Adipocyte (in vitro differentiated cells): ENCODE measurements around the gene ACVR1.

Experiments
- DNase-seq: peaks from one replicate; pipeline ENCODE4 v3.0.0-alpha.2; 2015; ENCODE audit warnings: low read depth
- H3K27me3 ChIP-seq: replicated peaks from 2 replicates; pipeline ENCODE4 v1.7.0; 2013; ENCODE audit warnings: mild to moderate bottlenecking, low read length, moderate library complexity; ENCODE audit not compliant: control insufficient read depth, insufficient read depth
- H3K36me3 ChIP-seq: 2 replicates; pipeline ENCODE4 v1.7.0; 2013; ENCODE audit warnings: low read length, mild to moderate bottlenecking, moderate library complexity; ENCODE audit not compliant: control insufficient read depth, insufficient read depth, severe bottlenecking
- H3K4me1 ChIP-seq: 2 replicates; pipeline ENCODE4 v1.7.0; 2013; ENCODE audit warnings: mild to moderate bottlenecking, low read length, moderate library complexity; ENCODE audit not compliant: control insufficient read depth, insufficient read depth
- H3K4me3 ChIP-seq: 2 replicates; pipeline ENCODE4 v1.7.0; 2013; ENCODE audit warnings: mild to moderate bottlenecking, low read length, moderate library complexity
- H3K9ac ChIP-seq: 2 replicates; pipeline ENCODE4 v1.7.0; 2013; ENCODE audit warnings: mild to moderate bottlenecking, low read length, moderate library complexity
- H3K9me3 ChIP-seq: 2 replicates; pipeline ENCODE4 v1.7.0; 2013; ENCODE audit warnings: mild to moderate bottlenecking, low read length, moderate library complexity; ENCODE audit not compliant: control insufficient read depth

Gene ACVR1

DNA sequence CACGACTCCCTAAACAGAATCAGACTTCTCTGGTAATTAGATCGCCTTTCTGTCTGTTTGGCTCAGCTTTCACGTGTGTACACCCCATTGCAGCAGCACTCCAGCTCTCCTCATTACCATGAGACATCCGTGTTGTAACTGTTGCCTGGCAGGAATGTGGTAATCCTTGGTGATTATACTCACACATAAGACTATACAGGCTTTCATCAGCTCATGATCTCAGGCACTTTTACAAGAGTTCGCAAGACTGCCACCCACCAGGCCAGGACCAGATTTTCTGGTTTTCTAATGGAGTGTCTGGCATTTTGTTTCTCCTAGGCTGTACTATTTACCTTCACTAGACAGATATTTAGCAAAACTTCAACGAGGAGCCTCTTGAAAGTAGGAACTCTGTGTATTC lies 50.2 kb downstream of the ACVR1 start:
- peak; percentile 29 for DNase-seq
- no peaks in the 10 kb centered on the region for H3K27me3 ChIP-seq
- H3K4me1 ChIP-seq, result peaks cover 37% of the 10 kb centered on the region
- H3K4me3 ChIP-seq, result no peak overlapping the region
- H3K9me3 ChIP-seq, result no peaks in the 10 kb centered on the region
- no peak overlapping the region for H3K9ac ChIP-seq
- no peaks in the 10 kb centered on the region for H3K36me3 ChIP-seq

DNA sequence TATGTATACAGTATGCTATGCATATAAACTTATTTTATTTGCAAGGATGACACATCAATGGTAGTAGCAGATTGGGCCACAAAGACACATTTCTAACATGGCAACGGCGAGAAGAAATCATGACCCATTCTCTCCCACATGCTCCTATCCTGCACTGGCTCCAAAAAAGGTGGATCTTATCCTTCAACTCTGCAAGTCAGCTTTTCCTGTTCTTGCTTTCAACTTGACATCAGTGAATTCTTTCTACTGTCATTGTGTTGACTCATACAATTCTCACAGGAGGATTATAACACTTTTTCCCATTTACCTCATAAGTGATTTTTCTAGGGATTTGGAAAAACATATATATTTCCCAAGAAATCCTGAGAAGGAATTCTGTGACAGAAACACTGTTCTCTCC lies 53.1 kb downstream of the ACVR1 start:
- DNase-seq, result no peak
- Histone ChIP-seq H3K9ac (no peak overlapping the region), H3K4me1 (peaks cover 48% of the 10 kb centered on the region), H3K27me3 (no peaks in the 10 kb centered on the region), H3K9me3 (no peaks in the 10 kb centered on the region), H3K36me3 (peaks cover 4% of the 10 kb centered on the region), H3K4me3 (no peak overlapping the region)

DNA sequence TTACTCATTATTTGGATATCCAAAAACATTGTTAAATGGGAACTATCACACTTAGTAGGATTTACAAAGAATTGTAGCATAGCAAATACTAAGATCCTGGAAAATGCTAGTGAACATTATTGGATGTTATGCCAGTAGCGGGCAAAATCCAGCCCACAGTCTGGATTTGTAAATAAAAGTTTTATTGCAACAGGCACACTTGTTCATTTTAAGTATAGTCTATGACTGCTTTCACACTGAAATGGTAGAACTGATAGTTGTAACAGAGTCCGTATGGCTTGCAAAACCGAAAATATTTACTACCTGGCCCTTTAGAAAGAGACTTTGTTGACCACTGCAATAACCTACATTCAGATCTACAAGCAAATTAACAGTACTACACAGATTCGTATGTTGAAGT lies 53.6 kb downstream of the ACVR1 start:
- H3K4me1 ChIP-seq, result peaks cover 48% of the 10 kb centered on the region
- H3K4me3 ChIP-seq, result no peak overlapping the region
- no peaks in the 10 kb centered on the region for H3K27me3 ChIP-seq
- no peak overlapping the region for H3K9ac ChIP-seq
- H3K9me3 ChIP-seq, result no peaks in the 10 kb centered on the region
- no peak for DNase-seq
- H3K36me3 ChIP-seq, result peaks cover 8% of the 10 kb centered on the region

DNA sequence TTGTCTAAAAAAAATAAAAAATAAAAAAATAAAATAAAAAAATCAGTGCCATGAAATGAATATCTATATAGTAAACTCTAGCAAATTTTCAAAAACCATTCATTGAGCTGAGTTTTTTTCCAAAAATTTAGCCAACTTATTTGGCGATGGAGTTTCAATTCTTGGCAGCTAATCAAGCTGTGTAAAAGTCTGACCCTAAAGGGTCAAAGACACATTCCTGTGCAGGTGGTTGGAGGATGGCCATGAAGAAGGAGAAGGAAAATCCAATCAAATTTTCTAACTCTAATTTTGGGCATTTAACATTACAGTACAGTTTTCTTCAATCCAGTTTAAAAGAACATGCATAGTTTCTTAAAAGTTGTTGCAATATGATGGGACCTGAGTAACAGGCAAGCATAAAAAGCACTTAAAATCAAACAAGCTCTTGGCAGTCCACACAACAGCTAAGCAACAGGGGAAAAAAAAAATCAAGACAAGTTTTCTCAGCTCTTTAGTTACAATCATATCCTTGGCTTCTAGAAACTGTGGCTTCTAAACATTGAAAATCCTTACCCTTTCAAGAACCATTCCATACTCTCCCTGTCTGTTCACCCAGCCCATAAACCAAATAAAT lies 54.5 kb downstream of the ACVR1 start:
- DNase-seq, result peak; percentile 25
- no peak overlapping the region for H3K4me3 ChIP-seq
- H3K9me3 ChIP-seq, result no peaks in the 10 kb centered on the region

DNA sequence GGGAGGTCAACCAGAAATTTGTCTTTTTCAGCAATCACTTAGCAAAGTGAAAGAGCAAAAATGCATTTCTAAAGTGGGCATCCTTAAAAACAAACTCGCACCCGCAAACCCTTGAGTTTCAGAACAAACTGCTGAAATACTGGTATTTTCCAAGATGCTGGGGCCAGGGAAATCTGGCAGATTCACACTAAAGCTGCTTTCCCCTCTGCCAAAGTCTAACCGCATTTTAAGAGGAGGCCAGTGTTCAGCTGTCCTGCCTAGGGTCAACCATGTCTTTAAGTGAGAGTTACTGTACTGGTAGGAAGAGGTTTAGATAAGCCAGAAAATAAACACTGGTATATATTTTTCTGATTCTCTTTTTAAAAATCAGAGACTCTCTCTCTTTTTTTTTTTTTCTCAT lies 55.9 kb downstream of the ACVR1 start:
- no peak for DNase-seq
- Histone ChIP-seq H3K27me3 (no peaks in the 10 kb centered on the region), H3K4me3 (peak overlapping the region; percentile 73), H3K4me1 (peaks cover 38% of the 10 kb centered on the region), H3K9me3 (no peaks in the 10 kb centered on the region), H3K36me3 (peaks cover 18% of the 10 kb centered on the region), H3K9ac (peak overlapping the region; percentile 39)

More for the DNA sequence above, 54.5 kb downstream of the ACVR1 start:
- Histone ChIP-seq H3K27me3 (no peaks in the 10 kb centered on the region), H3K9ac (no peak overlapping the region), H3K36me3 (peaks cover 17% of the 10 kb centered on the region), H3K4me1 (peaks cover 48% of the 10 kb centered on the region)

DNA sequence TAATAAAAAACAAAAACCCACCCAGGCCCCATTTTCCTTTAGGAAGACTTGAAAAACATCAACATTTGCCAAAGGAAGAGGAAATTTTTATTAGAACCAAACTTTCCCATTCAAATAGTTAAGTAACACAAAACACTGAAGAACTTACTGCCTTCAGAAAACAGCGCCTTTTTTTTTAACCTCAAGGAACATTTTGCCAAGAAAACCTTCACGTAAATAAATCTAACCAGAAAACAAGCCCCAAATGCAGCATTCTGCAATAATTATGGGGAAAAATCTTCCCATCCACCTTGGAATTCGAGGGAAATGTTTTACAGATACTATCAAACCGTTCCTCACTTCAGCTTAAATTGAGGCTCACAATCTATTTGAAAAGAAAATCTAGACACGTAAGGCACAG lies 56.4 kb downstream of the ACVR1 start:
- Histone ChIP-seq H3K4me1 (peaks cover 38% of the 10 kb centered on the region), H3K9me3 (no peaks in the 10 kb centered on the region), H3K4me3 (peak overlapping the region; percentile 73), H3K9ac (peak overlapping the region; percentile 39), H3K36me3 (peaks cover 18% of the 10 kb centered on the region), H3K27me3 (no peaks in the 10 kb centered on the region)
- DNase-seq, result no peak

DNA sequence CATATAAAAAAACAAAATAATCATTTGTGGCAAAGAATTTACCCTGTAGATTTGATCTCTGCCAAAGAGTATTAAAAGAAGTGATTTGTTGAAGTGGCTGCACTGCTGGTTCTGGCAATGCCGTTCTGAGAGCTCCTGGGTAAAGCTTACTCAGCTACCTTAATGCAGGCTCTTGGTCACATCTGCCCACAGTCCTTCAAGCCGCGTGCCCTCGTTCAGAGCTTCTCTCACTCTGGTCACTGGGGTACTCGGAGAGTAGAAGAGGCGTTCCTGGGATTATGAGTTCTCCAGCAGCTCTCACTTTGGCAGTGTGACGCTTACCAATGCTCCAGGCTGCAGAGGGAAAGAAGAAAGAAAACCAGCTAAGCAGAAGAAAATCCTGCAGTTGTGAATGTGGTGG lies 57.9 kb downstream of the ACVR1 start:
- no peaks in the 10 kb centered on the region for H3K27me3 ChIP-seq
- H3K9ac ChIP-seq, result no peak overlapping the region
- H3K4me3 ChIP-seq, result no peak overlapping the region
- peaks cover 35% of the 10 kb centered on the region for H3K4me1 ChIP-seq
- peaks cover 25% of the 10 kb centered on the region for H3K36me3 ChIP-seq
- no peak for DNase-seq
- H3K9me3 ChIP-seq, result no peaks in the 10 kb centered on the region

DNA sequence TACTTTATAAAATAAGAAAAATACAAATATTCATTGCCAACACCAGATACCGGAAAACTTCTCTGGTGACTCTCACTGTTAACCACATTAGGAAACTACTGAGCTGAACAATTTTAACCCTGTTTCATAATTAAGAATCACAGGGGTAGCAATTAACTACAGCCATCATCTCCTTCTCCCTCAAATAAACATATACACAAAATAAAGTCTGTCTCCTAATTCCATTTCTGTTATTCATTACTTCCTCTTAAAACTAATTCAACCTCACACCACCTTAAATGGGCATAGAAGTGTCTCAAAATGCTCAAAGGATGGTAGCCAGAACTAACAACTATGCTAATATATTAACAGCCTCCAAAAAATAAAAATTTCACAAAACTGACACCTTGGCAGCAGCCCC lies 60.7 kb downstream of the ACVR1 start:
- Histone ChIP-seq H3K9ac (no peak overlapping the region), H3K4me1 (peaks cover 13% of the 10 kb centered on the region), H3K36me3 (peaks cover 25% of the 10 kb centered on the region), H3K27me3 (no peaks in the 10 kb centered on the region), H3K9me3 (no peaks in the 10 kb centered on the region), H3K4me3 (no peak overlapping the region)
- DNase-seq, result no peak

DNA sequence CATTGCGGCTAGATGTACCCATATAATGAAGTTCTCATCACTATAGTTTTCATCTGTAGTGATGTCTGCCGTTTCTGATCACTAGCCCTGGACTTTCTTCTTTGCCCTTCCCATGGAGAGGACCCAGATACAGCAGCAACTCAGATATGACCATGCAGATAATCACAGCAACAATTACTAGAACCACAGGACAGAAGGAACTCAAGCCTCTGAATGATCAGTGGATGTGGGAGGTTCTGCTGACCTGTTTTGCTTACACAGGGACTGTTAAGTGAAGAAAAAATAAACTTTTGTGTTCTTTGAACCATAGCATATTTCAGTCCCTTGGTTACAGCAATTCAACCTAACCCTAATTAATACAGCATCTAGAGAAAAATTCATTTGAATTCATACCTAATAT lies 62.7 kb downstream of the ACVR1 start:
- DNase-seq, result no peak
- H3K36me3 ChIP-seq, result peaks cover 25% of the 10 kb centered on the region
- peaks cover 10% of the 10 kb centered on the region for H3K4me1 ChIP-seq
- no peak overlapping the region for H3K4me3 ChIP-seq
- H3K9me3 ChIP-seq, result no peaks in the 10 kb centered on the region
- H3K27me3 ChIP-seq, result no peaks in the 10 kb centered on the region
- no peak overlapping the region for H3K9ac ChIP-seq

DNA sequence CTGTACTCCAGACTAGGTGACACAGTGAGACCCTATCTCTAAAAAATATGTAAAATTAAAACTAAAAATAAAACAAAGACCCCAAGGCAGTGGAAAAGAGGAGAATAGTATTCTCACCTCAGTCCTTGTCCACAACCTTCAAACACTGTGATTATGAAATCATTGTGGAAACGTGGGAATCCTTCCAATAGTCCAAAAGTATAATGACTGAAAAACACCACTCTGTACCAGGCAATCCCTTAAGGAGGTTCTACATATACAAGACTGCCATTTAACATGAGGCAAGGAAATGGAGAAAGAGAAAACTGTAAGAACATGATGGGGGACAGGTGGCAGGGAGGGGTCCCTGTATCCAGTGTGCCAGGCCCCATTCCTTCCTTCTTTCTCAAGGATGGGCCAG lies 66.1 kb downstream of the ACVR1 start:
- Histone ChIP-seq H3K36me3 (peaks cover 7% of the 10 kb centered on the region), H3K4me1 (peaks cover 14% of the 10 kb centered on the region), H3K27me3 (no peaks in the 10 kb centered on the region), H3K4me3 (no peak overlapping the region), H3K9me3 (no peaks in the 10 kb centered on the region), H3K9ac (no peak overlapping the region)
- DNase-seq, result peak; percentile 12

DNA sequence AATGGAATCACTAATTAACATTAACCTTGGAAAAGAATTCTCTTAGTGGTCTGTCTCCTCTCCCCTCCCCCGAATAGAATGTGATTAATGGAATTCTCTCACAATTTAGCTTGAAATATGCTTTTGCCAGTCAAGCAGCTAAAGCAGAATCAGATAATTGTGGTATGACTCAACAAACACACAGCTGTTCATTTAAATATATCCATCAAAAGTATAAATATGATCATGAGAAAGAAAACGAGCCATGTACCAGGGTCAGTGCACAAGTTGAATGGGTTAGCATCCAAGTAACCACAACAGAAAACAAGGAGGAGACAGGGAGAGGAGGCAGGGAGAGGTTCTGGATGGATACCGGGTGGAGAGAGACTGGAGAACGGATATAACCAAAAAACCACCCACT lies 66.9 kb downstream of the ACVR1 start:
- no peaks in the 10 kb centered on the region for H3K27me3 ChIP-seq
- peaks cover 14% of the 10 kb centered on the region for H3K4me1 ChIP-seq
- H3K4me3 ChIP-seq, result no peak overlapping the region
- H3K36me3 ChIP-seq, result peaks cover 5% of the 10 kb centered on the region
- H3K9me3 ChIP-seq, result no peaks in the 10 kb centered on the region
- H3K9ac ChIP-seq, result no peak overlapping the region
- DNase-seq, result peak; percentile 46

DNA sequence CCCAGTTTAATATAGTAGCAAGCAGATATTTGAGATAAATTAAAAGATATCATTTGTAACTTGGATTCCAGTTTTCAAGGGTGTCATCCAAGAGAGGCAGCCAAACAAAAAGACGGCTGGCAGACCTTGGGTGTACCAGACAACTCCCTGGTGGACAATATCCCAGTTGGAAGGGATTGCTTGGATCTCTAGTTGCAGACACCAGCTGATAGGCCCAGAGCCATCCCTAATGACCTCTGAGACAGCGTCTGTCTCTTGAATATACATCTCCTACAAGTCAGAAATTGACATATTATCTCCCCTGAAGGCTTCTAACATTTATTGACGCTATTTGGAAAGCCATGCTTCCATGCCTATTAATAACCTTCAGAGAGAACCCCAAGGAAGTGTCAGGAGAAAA lies 67.7 kb downstream of the ACVR1 start:
- peaks cover 14% of the 10 kb centered on the region for H3K4me1 ChIP-seq
- no peak for DNase-seq
- no peaks in the 10 kb centered on the region for H3K27me3 ChIP-seq
- H3K9ac ChIP-seq, result no peak overlapping the region
- H3K9me3 ChIP-seq, result no peaks in the 10 kb centered on the region
- H3K4me3 ChIP-seq, result no peak overlapping the region
- H3K36me3 ChIP-seq, result peaks cover 2% of the 10 kb centered on the region
